ENCODE measurements around the gene TARBP1. TPM values are rescaled to one million over a fixed set of nuclear protein-coding genes. Genes with fewer than 3 reads are reported as not detected.

TARBP1 gene
- total RNA-seq, 1 experiment from 2014 or later: 45.5 TPM

GRCh38 chr1:234408757-234409156 is 70.2 kb downstream of the TARBP1 start:
- CTCF ChIA-PET: interaction anchor here (0.6 to 3.9 kb wide), 6 partner anchors 8 to 1015 kb away, joined by 3 to 14 read pairs (median 4); no protein-coding TSS in a partner anchor
- H3K27me3 Mint-ChIP-seq (ENCODE audit: insufficient read depth, unreplicated experiment): no peaks in the 10 kb centered on the region
- no peak for TF ChIP-seq CTCF (IDR thresholded peaks at IDR 0.05; ENCODE audit: unreplicated experiment)
- no peaks in the 10 kb centered on the region for H3K4me1 Mint-ChIP-seq (ENCODE audit: insufficient read depth, unreplicated experiment)
- POLR2A ChIA-PET: interaction anchor here (0.8 to 3.2 kb wide), 2 partner anchors 35 to 46 kb away, joined by 3 to 19 read pairs; partner anchors contain the start of gene COA6
- no peak overlapping the region for H3K27ac Mint-ChIP-seq (ENCODE audit: low read depth, unreplicated experiment)
- no peaks in the 10 kb centered on the region for H3K9me3 Mint-ChIP-seq (ENCODE audit: unreplicated experiment)
- intact Hi-C loops (cut with micrococcal nuclease): loop anchor here (10.0 kb wide), 1 partner anchor 294 kb away; no protein-coding TSS in a partner anchor
- peaks cover 50% of the 10 kb centered on the region for H3K36me3 Mint-ChIP-seq (ENCODE audit: insufficient read depth, unreplicated experiment)
- H3K4me3 Mint-ChIP-seq (ENCODE audit: unreplicated experiment): no peak overlapping the region
- no TSS peak for BruUV-seq (replicated peaks)
- no peak for DNase-seq (ENCODE audit: unreplicated experiment)

- POLR2A ChIA-PET: interaction anchor here (0.6 to 2.7 kb wide), 3 partner anchors 11 to 70 kb away, joined by 3 to 15 read pairs (median 4); partner anchors contain the start of gene COA6
- Mint-ChIP-seq H3K27me3 (ENCODE audit: insufficient read depth, unreplicated experiment) (no peaks in the 10 kb centered on the region), H3K9me3 (ENCODE audit: unreplicated experiment) (no peaks in the 10 kb centered on the region), H3K4me3 (ENCODE audit: unreplicated experiment) (no peak overlapping the region), H3K27ac (ENCODE audit: low read depth, unreplicated experiment) (no peak overlapping the region), H3K36me3 (ENCODE audit: insufficient read depth, unreplicated experiment) (peaks cover 59% of the 10 kb centered on the region), H3K4me1 (ENCODE audit: insufficient read depth, unreplicated experiment) (peaks cover 9% of the 10 kb centered on the region)
- CTCF ChIA-PET: interaction anchor here (0.6 to 3.9 kb wide), 3 partner anchors 9 to 1042 kb away, joined by 3 to 14 read pairs (median 3); no protein-coding TSS in a partner anchor
- DNase-seq (ENCODE audit: unreplicated experiment): no peak
- BruUV-seq (replicated peaks): TSS peak; percentile 9
- no peak for TF ChIP-seq CTCF (IDR thresholded peaks at IDR 0.05; ENCODE audit: unreplicated experiment)
- intact Hi-C loops (cut with micrococcal nuclease): loop anchor here (10.0 kb wide), 1 partner anchor 292 kb away; no protein-coding TSS in a partner anchor
Observed at GRCh38 chr1:234406871-234407270, 72.1 kb downstream of the TARBP1 start.

DNA sequence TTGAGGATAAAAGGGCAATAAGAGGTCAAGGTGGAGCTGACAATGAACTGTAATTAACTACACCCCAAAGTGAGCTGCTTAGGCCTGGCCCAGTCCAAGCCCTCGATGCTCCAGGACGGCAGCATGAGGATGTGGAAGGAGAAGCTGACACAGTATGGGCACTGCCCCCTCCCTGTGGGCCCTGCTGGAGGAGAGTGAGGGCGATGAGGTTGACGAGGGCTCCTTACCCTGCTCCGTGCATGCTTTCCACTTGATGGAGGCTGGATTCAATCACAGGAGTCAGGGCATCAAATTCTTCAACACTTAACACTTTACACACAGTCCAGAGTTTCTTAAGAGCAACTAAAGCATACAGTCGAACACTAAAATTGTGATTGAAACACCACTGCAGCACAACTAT is 73.3 kb downstream of the TARBP1 start:
- no peak overlapping the region for H3K27ac Mint-ChIP-seq (ENCODE audit: low read depth, unreplicated experiment)
- no peaks in the 10 kb centered on the region for H3K9me3 Mint-ChIP-seq (ENCODE audit: unreplicated experiment)
- ChIA-PET POLR2A (interaction anchor here (0.5 to 2.7 kb wide), 3 partner anchors 32 to 74 kb away, joined by 3 to 15 read pairs (median 3); partner anchors contain the start of genes COA6 and TARBP1), CTCF (interaction anchor here (0.6 to 1.2 kb wide), 4 partner anchors 10 to 1041 kb away, joined by 3 to 6 read pairs (median 3); no protein-coding TSS in a partner anchor)
- H3K27me3 Mint-ChIP-seq (ENCODE audit: insufficient read depth, unreplicated experiment): no peaks in the 10 kb centered on the region
- H3K4me3 Mint-ChIP-seq (ENCODE audit: unreplicated experiment): no peak overlapping the region
- intact Hi-C loops (cut with micrococcal nuclease): loop anchor here (10.0 kb wide), 1 partner anchor 291 kb away; no protein-coding TSS in a partner anchor
- H3K36me3 Mint-ChIP-seq (ENCODE audit: insufficient read depth, unreplicated experiment): peaks cover 59% of the 10 kb centered on the region
- no peak for TF ChIP-seq CTCF (IDR thresholded peaks at IDR 0.05; ENCODE audit: unreplicated experiment)
- H3K4me1 Mint-ChIP-seq (ENCODE audit: insufficient read depth, unreplicated experiment): peaks cover 16% of the 10 kb centered on the region
- BruUV-seq (replicated peaks): no TSS peak
- DNase-seq (ENCODE audit: unreplicated experiment): no peak

- DNase-seq (ENCODE audit: unreplicated experiment): no peak
- no peak for TF ChIP-seq CTCF (IDR thresholded peaks at IDR 0.05; ENCODE audit: unreplicated experiment)
- Mint-ChIP-seq H3K9me3 (ENCODE audit: unreplicated experiment) (no peaks in the 10 kb centered on the region), H3K27ac (ENCODE audit: low read depth, unreplicated experiment) (peak overlapping the region; percentile 52), H3K36me3 (ENCODE audit: insufficient read depth, unreplicated experiment) (peaks cover 39% of the 10 kb centered on the region), H3K4me1 (ENCODE audit: insufficient read depth, unreplicated experiment) (peaks cover 23% of the 10 kb centered on the region), H3K4me3 (ENCODE audit: unreplicated experiment) (no peak overlapping the region), H3K27me3 (ENCODE audit: insufficient read depth, unreplicated experiment) (no peaks in the 10 kb centered on the region)
- intact Hi-C loops (cut with micrococcal nuclease): loop anchor here (10.0 kb wide), 1 partner anchor 288 kb away; no protein-coding TSS in a partner anchor
- ChIA-PET POLR2A (interaction anchor here (0.8 to 2.9 kb wide), 4 partner anchors 30 to 88 kb away, joined by 3 to 19 read pairs (median 5); partner anchors contain the start of genes COA6 and TARBP1), CTCF (interaction anchor here (0.6 to 1.2 kb wide), 4 partner anchors 14 to 638 kb away, joined by 3 read pairs; no protein-coding TSS in a partner anchor)
- no TSS peak for BruUV-seq (replicated peaks)
Observed at GRCh38 chr1:234402939-234403338, 76.0 kb downstream of the TARBP1 start.
